GM21526 (cell line): ENCODE measurements around the gene MYO18B.

Experiments
- ATAC-seq: cut with Tn5 transposase; IDR thresholded peaks from one replicate; pipeline ENCODE4 v1.9.1; 2021; ENCODE audit warnings: moderate library complexity; ENCODE audit not compliant: unreplicated experiment, low FRiP score

MYO18B gene

GRCh38 chr22:25712661-25713400, 29.2 kb upstream of the MYO18B start:
- ATAC-seq, result no peak

GRCh38 chr22:25714070-25714469, 27.9 kb upstream of the MYO18B start:
- ATAC-seq, result no peak

- ATAC-seq, result no peak
Measured at GRCh38 chr22:25714739-25715138, 27.2 kb upstream of the MYO18B start.

- no peak for ATAC-seq
Measured at GRCh38 chr22:25716637-25717036, 25.4 kb upstream of the MYO18B start.

GRCh38 chr22:25718135-25718840, 23.7 kb upstream of the MYO18B start:
- ATAC-seq, result no peak

GRCh38 chr22:25722223-25722622, 19.8 kb upstream of the MYO18B start:
- no peak for ATAC-seq

- ATAC-seq, result no peak
Measured at GRCh38 chr22:25722626-25723025, 19.4 kb upstream of the MYO18B start.

- no peak for ATAC-seq
Measured at GRCh38 chr22:25726241-25726640, 15.7 kb upstream of the MYO18B start.

- no peak for ATAC-seq
Measured at GRCh38 chr22:25728071-25728470, 13.9 kb upstream of the MYO18B start.

GRCh38 chr22:25729016-25729995, 12.7 kb upstream of the MYO18B start:
- ATAC-seq, result no peak

GRCh38 chr22:25735650-25736049, 6.3 kb upstream of the MYO18B start:
- ATAC-seq, result no peak

GRCh38 chr22:25736378-25737011, 5.5 kb upstream of the MYO18B start:
- no peak for ATAC-seq

- no peak for ATAC-seq
Measured at GRCh38 chr22:25739659-25740344, 2.2 kb upstream of the MYO18B start.

GRCh38 chr22:25742918-25743708, 1.1 kb downstream of the MYO18B start:
- ATAC-seq, result no peak

GRCh38 chr22:25744694-25745093, 2.7 kb downstream of the MYO18B start:
- ATAC-seq, result no peak

- no peak for ATAC-seq
Measured at GRCh38 chr22:25745341-25746011, 3.5 kb downstream of the MYO18B start.

GRCh38 chr22:25746012-25746373, 4.0 kb downstream of the MYO18B start:
- no peak for ATAC-seq

- ATAC-seq, result no peak
Measured at GRCh38 chr22:25747245-25747944, 5.4 kb downstream of the MYO18B start.
